IPS-11a (cell line): Measurements from ENCODE around the gene PARD3.

ENCODE experiments used
- H3K4me3 ChIP-seq: one replicate; pipeline ENCODE4 v1.5.1; 2013; ENCODE audit warnings: low read depth, low read length, control low read depth

The PARD3 gene

DNA sequence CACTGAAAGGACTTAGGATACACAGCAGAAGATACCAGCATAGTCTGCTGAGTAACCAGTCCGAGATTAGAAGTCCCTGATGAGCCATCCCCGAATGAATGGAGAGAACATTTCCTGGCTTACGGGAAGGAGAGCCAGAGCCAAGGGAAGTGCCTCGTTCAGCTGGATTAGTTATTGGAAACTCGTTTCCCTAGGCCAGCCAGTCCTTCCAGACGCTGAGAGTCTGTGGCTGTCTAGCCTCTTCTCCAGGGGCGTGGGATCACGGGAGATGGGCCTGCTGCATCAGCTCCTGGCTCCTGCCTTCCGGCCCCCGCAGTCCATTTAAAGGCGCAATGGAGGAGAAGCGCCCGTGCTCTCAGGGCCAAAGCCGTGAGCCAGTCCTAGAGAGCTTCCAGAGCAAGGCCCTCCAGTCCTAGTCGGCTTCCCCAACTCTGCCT lies 712.8 kb downstream of the PARD3 start:
- no peak overlapping the region for H3K4me3 ChIP-seq

DNA sequence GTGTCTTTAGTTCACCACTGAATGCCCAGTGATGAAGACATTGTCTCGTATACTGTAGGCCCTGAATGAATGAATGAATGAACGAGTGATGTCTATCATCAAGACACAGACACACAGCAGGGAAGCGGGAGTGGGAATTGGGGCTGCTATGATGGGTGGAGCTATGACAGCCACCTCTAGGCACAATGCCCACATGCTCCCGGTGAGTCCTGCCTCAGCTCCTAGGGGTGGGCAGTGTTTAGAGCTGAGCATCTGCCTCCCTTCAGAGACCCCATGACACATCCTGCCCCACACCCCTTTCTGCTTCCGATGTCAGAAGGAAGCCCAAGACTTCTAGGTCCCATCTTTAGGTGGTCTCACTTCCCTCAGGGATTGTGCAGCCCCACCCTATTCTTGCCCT lies 714.1 kb downstream of the PARD3 start:
- no peak overlapping the region for H3K4me3 ChIP-seq

DNA sequence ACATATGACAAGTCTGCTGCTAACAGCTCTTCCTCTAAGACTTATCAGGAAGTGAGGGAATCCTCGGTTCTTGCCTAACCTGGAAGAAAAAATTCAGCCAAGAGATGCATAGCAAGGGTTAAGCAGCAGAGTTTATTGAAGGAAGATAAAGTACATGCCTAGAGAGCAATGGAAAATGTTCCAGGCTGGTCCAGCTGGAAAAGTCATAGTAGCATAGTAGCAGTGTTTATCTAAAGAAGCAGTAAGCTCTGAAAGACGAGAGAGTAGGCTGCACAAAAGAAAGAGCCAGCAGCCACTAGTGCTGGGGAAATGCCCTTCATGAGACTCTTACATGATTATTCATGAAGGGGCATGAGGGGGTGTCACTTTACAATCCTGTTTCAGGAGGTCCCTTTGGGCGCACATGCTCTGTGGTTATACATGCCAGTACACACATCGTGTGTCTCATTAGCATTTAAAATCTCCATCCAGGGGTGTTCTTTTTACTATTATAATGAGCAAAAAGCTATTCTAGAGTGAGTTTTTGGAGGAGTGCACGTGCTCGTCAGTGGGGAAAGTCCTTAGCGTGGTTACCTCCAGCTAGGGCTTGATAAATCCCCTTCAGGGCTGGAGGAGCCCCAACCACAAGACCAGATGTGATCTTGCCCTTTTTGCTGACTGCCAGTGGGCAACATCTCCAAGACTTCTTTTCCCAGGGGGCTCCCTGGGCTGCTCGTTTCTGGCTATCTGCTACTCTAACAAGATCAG lies 716.1 kb downstream of the PARD3 start:
- H3K4me3 ChIP-seq: no peak overlapping the region

DNA sequence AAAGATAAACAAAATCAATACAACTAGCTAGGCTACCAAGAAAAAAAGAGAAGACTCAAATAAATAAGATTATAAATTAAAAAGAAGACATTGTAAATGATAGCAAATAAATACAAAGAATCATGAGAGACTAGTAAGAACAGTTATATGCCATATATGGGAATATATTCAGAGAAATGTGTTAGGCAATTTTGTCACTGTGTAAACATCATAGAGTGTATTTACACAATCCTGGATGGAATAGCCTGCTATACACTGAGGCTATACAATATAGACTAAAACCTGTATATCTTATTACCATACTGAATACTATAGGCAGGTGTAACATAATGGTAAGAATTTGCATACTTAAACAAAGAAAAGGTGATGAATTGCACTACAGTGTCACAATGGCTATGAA lies 717.4 kb downstream of the PARD3 start:
- H3K4me3 ChIP-seq: no peak overlapping the region

DNA sequence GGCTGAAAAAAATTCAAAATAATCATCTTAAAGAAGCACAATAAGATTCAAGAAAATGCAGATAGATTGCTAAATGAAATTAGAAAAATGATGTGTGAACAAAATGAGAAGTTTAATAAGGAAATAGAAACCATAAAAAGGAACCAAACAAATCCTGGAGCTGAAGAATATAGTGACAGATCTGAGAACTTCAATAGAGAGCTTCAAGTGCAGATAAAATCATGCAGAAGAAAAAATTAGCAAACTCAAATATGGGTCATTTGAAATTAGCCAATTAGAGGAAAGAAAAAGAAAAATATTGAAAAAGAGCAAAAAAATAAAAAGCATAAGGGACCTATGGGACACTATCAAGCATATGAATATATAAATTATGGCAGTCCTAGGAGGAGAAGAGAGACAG lies 720.1 kb downstream of the PARD3 start:
- no peak overlapping the region for H3K4me3 ChIP-seq

DNA sequence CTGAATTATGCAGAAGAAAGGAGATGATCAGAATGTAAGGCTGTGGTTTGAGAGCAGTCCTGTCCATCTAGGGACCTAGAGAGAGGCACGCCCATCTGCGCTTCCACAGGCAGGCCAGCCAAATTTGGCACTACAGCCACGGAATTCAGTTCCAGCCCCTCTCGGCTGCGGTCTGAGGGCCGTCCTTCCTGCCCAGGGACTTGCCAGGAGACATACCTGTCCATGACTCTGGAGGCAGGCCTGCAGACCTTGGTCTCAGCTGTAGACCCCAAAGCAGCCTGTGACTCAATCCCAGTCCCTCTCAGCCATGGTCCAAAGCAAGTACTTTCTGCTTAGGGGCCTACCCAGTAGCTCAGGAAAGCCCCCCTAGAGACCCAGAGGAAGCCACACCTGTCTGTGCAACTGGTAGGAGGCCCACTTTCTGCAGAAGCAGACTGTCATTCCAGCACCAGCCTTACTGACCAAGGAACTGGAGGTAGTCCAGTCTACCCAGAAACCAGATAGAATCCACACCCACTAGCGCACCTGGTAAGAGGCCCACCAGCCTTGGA lies 720.9 kb downstream of the PARD3 start:
- H3K4me3 ChIP-seq: no peak overlapping the region

DNA sequence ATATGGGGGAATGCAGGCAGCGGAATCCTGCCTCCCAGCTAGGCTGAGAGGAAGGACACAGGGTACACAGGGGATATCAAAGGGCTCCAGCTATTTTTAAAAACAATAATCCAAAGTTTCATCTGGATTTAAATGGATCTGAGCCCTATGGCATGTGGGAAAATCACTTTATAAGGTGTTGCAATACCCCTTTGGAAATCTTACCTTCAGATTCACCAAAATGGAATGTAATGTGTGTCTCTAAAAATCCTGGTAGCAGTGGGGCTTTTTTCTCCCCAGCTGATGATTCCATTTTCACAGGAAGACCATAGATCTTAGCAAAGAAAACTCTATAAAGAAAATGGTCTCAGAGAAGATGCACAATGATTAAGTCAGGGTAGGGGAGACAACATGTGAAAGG lies 722.2 kb downstream of the PARD3 start:
- no peak overlapping the region for H3K4me3 ChIP-seq

DNA sequence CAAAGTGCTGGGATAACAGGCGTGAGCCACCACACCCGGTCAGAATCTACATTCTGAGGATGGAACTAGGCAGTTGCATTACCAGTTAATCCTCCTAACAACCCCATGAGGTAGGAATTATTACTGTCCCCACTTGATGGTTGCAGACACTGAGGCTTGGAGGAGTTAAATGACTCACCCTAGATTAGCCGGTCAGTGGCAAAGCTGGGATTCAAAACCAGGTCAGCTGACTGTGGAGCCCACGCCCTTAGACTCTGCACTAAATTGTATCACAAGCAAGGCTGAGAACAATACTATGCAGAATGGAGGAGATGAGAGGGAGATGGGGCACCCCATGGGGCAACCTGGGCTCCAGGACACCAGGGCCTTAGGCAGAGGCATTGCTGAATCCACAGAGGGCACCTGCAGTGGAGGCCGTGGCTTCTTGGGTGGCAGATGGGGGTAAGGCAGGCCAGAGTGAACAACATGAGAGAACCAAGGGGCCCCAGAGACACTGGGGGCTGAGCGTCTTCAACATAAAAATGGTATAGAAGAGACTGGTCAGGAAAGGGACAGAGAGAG lies 723.4 kb downstream of the PARD3 start:
- no peak overlapping the region for H3K4me3 ChIP-seq

DNA sequence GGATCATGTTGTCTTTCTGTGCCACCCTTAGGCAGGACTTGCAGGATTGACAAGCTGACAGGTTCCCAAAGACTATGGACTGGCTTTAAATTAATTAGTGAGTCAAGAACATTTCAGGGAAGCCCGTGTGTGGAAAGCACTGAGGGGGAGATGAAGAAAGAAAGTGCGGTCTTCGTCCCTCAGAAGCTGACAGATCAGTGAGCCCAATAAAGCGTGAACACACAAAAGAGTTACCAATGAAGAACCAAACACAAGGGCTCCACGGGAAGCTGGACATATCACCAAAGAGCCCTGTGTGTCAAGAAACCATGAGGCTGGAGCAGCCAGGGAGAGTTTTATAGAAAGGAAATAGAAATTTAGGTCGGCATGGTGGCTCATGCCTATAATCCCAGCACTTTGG lies 725.8 kb downstream of the PARD3 start:
- H3K4me3 ChIP-seq: no peak overlapping the region

DNA sequence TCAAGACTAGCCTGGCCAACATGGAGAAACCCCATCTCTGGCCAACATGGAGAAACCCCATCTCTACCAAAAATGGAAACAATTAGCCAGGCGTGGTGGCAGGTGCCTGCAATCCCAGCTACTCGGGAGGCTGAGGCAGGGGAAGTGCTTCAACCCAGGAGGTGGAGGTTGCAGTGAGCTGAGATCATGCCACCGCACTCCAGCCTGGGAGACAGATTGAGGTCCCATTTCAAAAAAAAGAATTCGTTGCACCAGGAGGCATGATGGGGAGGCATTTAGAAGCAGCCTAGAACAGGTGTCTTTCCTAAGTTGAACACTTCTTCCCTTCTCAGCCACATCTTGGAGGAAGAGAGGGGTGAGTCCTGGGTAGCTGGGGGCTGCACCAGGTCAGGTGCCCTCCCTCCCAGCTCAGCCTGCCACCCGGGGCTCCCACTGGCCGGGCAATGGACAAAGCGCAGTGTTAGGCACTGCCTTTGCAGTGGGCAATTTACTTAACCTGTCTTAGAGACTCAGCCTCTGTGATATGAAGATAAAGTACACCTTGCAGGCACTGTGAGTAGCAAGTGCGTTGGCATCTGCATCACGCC lies 726.8 kb downstream of the PARD3 start:
- no peak overlapping the region for H3K4me3 ChIP-seq

DNA sequence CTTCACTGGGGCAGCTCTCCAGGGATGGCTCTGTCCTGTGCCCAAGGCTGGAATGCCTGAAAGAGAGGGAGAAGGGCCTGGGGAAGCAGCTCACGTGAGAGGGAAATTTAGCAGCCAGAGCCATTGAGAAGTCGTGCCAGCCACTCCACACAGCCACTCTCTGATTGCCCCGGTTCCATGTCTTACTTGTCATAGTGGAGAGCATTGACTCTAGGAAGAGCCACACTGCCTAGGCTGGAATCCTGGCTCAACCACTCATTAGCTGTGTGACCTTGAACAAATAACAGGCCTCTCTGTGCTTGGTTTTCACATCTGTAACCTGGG lies 728.0 kb downstream of the PARD3 start:
- H3K4me3 ChIP-seq: no peak overlapping the region

DNA sequence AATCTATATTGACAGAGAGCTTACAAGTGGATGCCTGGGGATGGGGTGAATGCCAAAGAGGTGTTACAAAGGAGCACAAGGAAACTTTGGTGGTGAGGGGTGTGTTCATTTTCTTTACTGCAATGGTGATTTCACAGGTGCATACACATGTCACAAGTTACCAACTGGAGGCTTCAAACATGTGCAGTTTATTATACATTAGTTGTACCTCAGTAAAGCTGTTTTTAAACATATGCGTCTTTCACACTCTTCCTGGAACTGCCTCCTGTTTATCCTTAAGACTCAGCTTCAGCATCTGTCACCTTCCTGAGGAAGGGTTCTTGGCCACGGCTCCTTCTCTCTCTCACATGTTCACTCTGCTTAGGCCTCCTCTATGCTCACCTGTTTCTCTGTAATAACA lies 731.5 kb downstream of the PARD3 start:
- H3K4me3 ChIP-seq: no peak overlapping the region

DNA sequence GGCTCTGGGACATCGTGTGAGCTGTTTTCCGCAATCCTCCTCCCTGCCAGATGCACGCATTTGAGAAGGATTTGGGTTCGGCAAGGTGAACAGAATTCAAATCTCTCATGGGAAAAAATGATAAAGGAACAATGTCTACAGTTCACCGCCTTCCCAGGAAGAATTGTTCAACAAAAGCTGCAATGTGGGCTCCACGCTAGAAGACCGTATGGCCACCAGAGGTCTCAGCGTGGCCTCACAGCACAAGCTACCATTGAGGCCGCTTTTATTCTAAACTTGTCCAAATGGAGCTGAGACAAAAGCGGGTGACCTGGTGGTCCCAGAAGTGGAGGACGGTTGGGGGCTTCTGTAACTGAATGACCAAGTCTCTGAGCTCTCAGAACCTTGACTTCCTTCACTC lies 733.1 kb downstream of the PARD3 start:
- H3K4me3 ChIP-seq: no peak overlapping the region

DNA sequence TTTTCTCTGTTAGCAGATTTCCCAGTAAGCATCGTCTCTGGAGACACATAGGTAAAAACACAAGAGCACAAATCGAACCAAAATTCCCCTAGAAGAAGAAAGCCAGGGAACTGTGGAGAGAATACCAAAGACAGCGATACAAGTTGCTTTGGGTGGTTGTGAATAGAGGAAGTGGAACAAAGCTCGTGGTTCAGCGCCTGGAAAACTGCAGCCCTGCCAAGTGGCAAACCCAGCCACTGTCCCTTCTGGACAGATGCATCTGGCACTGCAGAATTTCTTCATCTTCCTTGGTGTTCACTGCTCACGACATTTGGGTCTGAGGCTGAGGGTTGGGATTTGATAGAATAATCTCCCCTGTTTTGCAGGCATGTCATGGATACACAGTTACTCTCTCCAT lies 733.8 kb downstream of the PARD3 start:
- H3K4me3 ChIP-seq: no peak overlapping the region

DNA sequence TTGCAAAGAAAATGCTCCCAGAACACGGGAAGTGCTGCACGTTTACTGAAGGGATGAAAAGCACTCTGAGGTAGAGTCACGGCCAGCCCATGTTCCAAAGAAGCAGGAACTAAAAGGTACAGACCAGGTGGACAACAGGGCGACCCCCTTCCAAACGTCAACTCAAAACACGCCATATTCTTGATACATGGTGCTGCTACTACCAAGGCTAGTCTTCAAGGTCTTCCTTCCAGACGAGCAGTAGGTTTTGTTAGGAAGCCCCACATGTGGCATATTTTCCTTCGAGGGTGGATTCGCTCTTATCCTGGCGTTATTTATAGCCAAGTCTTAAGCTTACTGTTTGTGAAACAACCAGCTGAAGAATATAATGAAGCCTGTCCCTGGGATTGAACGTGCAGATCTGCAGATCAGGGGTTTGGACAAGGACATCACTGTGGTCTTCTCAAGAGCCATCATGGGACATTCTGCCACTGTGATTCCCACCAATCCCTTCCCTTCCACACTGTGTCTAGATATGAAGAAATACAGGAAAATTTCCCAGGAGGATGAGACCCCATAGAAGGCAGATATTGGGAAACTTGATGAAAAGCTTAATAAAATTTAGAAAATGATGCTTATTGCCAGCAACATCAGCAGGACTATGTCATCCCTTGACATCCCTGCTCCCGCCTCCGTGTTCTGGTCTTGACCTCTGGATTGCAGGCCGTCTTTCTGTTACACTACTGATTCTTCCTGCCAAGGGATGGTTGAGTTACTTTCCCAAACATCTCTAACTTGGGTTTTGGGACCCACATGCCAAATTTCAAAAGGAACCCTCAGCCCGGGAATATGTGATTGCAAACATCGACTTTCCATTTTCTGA lies 734.4 kb downstream of the PARD3 start:
- H3K4me3 ChIP-seq: no peak overlapping the region

DNA sequence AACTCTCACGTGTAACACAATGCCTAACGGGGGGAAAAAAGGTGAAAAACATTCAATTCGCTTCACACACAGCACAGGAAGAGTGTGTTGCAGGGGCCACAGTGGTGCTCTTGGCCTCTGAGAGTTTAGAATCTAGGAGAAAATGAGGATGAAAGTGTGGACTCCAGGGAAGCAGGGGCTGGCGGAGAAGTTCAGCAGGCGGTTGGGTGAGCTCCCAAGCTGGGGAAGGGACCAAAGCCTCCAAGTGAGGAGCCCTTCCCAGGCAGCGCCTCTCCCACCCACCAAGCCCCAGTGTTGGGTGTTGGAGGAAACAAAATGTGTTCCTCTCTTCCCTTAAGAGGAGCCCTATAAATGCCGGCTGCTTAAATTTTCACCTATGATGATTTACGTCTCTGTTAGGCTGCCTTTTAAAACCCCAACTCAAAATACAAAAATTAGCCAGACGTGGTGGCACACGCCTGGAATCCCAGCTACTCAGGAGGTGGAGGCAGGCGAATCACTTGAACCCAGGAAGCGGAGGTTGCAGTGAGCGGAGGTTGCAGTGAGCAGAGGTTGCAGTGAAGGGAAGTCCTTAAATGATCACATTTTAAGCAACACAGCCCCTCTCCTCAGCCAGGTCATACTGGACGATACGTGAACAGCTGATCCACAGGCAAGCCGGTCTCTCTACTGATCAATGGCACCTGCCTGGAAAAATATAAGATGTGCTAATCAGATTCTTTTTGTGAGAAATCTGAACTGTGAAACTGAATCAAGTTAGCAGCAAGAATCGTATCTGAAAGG lies 735.2 kb downstream of the PARD3 start:
- H3K4me3 ChIP-seq: no peak overlapping the region

DNA sequence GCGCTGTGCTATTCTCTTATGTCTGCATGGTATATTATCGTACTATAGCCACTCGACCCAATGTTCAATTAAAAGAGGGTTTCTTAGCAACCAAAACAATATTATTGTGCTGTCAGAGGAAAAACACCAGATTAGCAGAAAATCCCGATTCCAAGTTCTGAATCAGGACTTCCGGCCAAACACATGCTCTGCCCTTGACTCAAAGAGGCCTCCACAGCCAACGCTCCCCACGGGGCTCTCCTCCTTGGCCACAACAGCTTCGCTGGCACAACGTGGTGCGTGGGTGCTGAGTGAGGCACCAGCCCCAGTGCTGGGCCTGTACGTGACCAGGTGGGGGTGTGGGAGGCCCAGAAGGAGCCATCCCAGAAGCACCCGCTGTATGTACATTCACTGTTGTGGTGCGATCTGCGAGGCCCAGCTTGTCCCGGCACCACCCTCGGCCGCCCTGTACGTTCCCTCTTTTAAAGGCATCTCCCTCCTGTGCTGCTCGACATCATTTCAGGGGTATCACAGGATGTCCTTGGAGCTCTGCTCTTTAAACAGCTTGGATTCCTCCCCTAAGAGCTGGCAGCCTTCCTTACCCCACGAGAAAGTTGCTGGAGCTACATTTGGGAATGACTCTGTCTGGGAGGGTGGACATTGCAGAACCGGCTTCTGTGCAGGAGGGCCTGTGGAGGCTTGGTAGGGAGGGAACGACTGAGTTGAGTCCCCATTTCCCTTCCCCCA lies 736.2 kb downstream of the PARD3 start:
- no peak overlapping the region for H3K4me3 ChIP-seq

DNA sequence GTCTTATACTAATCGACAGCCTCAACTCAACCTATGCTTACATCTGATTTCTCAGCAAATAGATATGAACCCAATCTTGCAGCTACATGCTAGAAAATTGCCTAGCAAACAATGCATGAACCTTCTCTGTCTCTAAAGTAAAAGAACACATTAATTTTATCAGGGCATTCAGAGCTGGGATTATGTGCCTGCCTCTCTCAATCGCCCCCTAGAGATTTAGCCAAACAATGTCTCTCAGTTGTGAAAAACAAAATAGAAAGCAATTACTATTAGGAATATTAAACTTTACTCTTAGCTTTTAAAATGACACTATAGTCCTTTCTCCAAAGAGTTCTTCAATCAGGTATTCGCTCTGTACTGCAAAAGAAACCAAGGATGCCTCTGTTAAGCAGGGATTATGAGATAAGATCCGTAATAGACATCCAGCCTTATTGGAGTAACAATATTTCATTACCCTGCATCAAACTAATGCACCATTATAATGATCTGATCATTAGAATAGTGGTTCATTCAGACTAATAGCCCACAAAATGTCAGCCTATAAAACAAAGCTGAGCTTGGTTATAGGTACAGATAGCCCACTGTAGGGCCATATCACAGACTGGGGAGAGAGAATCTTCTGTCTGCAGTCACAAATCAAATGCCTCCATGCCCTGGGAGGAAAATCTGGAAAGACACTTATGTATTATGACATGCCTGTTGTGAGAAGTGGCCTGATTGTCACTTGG lies 736.9 kb downstream of the PARD3 start:
- no peak overlapping the region for H3K4me3 ChIP-seq

DNA sequence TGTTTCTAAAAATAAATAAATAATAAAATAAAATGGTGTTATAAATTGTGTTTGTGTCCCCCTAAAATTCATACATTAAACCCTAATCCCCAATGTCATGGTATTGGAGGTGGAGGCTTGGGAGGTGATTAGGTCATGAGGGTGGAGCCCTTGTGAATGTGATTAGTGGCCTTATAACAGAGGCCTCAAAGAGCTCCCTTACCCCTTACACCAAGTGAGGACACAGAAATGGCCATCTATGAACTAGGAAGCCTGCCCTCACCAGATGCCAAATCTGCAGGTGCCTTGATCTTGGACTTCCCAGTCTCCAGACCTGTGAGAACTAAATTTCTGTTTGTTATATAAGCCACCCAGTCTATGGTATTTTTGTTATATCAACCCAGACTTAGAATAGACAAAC lies 738.7 kb downstream of the PARD3 start:
- H3K4me3 ChIP-seq: no peak overlapping the region
